H1 (cell line): Measurements from ENCODE around the gene EPHA4. TPM values are rescaled to one million over a fixed set of nuclear protein-coding genes. Genes with fewer than 3 reads are reported as not detected.

Experiments used
- GABPA ChIP-seq: IDR thresholded peaks from 2 replicates; pipeline ENCODE4 v1.6.1; 2011; ENCODE audit warnings: mild to moderate bottlenecking, low read length, moderate library complexity, borderline replicate concordance; ENCODE audit not compliant: insufficient read depth
- HDAC6 ChIP-seq: IDR thresholded peaks from one replicate; pipeline ENCODE4 v1.7.1; 2012; ENCODE audit warnings: low read depth, mild to moderate bottlenecking, inconsistent platforms, low read length, moderate library complexity
- POLR2A ChIP-seq, 2 experiments: IDR thresholded peaks; 1 replicate in 1 of 2; 2 replicates in 1 of 2; pipeline ENCODE4 v1.6.1; 2011; ENCODE audit warnings: low read depth in 2 of 2, low read length in 2 of 2, mild to moderate bottlenecking in 2 of 2; ENCODE audit errors: control extremely low read depth in 1 of 2
- SP2 ChIP-seq: IDR thresholded peaks from 2 replicates; pipeline ENCODE4 v1.6.1; 2012; ENCODE audit warnings: mild to moderate bottlenecking, low read length, inconsistent platforms
- polyA plus RNA-seq, 7 experiments: library from polyadenylated mRNA; depleted of rRNA in 3 of 7; stranded (reverse) in 5 of 7; unstranded in 2 of 7; fragments of >200 nt in 5 of 7; fragments of 200-250 nt in 2 of 7; gene quantifications; 1 replicate in 5 of 7; 2 replicates in 1 of 7; 4 replicates in 1 of 7; pipeline versions ENCODE4 v1.2.1 to v1.2.3, GENCODE V29; 2011 to 2013; ENCODE audit warnings: missing spikeins in 2 of 7, mixed read lengths in 2 of 7
- total RNA-seq: library from RNA; stranded (reverse); fragmentation: NEBNext Ultra II Directional; extraction: Animal tissue kit (Norgen Biotek cat#: 25700); gene quantifications from 2 replicates; pipeline ENCODE4 v1.2.1, GENCODE V29; 2021
- TF ChIP-seq, protein P1 (sequence below): fragments of 300-600 bp; sonication (generic); IDR thresholded peaks from 2 replicates; pipeline ENCODE4 v1.7.1; 2012; ENCODE audit warnings: low read length, moderate library complexity, mild to moderate bottlenecking, inconsistent platforms; ENCODE audit not compliant: insufficient replicate concordance

The EPHA4 gene
- total and polyA plus RNA-seq, 2 of the 8 experiments (the other 6 are each of a cell fraction or from before 2014, with no cell fraction given), result 4.3 to 5.7 TPM

DNA sequence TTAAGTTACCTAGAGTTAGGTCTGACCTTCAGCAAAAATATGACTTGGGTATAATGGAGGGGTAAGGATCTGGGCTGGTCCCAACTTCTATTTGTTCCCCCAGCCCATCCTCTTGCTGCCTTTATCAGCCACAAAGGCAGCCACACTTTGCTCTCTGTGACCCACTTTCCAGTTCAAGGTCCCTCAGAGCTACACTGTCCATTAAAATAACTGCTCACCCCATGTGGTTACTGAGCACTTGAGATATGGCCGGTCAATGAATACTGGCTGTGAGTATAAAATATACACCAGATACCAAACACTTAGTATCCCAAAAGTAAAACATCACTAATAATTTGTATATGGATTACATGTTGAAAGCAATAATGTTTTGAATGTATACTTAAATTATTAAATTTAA is 67.2 kb downstream of the EPHA4 start (continued):
- TF ChIP-seq, protein P1, sequence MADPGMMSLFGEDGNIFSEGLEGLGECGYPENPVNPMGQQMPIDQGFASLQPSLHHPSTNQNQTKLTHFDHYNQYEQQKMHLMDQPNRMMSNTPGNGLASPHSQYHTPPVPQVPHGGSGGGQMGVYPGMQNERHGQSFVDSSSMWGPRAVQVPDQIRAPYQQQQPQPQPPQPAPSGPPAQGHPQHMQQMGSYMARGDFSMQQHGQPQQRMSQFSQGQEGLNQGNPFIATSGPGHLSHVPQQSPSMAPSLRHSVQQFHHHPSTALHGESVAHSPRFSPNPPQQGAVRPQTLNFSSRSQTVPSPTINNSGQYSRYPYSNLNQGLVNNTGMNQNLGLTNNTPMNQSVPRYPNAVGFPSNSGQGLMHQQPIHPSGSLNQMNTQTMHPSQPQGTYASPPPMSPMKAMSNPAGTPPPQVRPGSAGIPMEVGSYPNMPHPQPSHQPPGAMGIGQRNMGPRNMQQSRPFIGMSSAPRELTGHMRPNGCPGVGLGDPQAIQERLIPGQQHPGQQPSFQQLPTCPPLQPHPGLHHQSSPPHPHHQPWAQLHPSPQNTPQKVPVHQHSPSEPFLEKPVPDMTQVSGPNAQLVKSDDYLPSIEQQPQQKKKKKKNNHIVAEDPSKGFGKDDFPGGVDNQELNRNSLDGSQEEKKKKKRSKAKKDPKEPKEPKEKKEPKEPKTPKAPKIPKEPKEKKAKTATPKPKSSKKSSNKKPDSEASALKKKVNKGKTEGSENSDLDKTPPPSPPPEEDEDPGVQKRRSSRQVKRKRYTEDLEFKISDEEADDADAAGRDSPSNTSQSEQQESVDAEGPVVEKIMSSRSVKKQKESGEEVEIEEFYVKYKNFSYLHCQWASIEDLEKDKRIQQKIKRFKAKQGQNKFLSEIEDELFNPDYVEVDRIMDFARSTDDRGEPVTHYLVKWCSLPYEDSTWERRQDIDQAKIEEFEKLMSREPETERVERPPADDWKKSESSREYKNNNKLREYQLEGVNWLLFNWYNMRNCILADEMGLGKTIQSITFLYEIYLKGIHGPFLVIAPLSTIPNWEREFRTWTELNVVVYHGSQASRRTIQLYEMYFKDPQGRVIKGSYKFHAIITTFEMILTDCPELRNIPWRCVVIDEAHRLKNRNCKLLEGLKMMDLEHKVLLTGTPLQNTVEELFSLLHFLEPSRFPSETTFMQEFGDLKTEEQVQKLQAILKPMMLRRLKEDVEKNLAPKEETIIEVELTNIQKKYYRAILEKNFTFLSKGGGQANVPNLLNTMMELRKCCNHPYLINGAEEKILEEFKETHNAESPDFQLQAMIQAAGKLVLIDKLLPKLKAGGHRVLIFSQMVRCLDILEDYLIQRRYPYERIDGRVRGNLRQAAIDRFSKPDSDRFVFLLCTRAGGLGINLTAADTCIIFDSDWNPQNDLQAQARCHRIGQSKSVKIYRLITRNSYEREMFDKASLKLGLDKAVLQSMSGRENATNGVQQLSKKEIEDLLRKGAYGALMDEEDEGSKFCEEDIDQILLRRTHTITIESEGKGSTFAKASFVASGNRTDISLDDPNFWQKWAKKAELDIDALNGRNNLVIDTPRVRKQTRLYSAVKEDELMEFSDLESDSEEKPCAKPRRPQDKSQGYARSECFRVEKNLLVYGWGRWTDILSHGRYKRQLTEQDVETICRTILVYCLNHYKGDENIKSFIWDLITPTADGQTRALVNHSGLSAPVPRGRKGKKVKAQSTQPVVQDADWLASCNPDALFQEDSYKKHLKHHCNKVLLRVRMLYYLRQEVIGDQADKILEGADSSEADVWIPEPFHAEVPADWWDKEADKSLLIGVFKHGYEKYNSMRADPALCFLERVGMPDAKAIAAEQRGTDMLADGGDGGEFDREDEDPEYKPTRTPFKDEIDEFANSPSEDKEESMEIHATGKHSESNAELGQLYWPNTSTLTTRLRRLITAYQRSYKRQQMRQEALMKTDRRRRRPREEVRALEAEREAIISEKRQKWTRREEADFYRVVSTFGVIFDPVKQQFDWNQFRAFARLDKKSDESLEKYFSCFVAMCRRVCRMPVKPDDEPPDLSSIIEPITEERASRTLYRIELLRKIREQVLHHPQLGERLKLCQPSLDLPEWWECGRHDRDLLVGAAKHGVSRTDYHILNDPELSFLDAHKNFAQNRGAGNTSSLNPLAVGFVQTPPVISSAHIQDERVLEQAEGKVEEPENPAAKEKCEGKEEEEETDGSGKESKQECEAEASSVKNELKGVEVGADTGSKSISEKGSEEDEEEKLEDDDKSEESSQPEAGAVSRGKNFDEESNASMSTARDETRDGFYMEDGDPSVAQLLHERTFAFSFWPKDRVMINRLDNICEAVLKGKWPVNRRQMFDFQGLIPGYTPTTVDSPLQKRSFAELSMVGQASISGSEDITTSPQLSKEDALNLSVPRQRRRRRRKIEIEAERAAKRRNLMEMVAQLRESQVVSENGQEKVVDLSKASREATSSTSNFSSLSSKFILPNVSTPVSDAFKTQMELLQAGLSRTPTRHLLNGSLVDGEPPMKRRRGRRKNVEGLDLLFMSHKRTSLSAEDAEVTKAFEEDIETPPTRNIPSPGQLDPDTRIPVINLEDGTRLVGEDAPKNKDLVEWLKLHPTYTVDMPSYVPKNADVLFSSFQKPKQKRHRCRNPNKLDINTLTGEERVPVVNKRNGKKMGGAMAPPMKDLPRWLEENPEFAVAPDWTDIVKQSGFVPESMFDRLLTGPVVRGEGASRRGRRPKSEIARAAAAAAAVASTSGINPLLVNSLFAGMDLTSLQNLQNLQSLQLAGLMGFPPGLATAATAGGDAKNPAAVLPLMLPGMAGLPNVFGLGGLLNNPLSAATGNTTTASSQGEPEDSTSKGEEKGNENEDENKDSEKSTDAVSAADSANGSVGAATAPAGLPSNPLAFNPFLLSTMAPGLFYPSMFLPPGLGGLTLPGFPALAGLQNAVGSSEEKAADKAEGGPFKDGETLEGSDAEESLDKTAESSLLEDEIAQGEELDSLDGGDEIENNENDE, result no peak
- TF ChIP-seq POLR2A (IDR thresholded peaks at IDR 0.05; ENCODE audit: control extremely low read depth in 1 of 2, low read depth in 2 of 2, low read length in 2 of 2) (no peak), GABPA (no peak), SP2 (no peak), HDAC6 (no peak)
- TF ChIP-seq, all 59 proteins: peak for 0
